Measurements from ENCODE around the gene TNNI3K.

- no peak for TF ChIP-seq CTCF (IDR thresholded peaks at IDR 0.05)
- no peak for TF ChIP-seq POLR2A (IDR thresholded peaks at IDR 0.05)
Measured at GRCh38 chr1:74571891-74572290, 336.7 kb downstream of the TNNI3K start.

Data from thyroid gland (tissue), 4 donors.